Retinal pigment epithelial cell (primary cell): Measurements from ENCODE around the gene XRCC2.
"Not testable (repeated sequence)": the region's sequence is repeated elsewhere in the genome, so short reads cannot be mapped to it uniquely, and the experiment has no call there.

Source experiments
- DNase-seq: peaks from one replicate; pipeline ENCODE4 v3.0.0-alpha.2; 2010; ENCODE audit warnings: low read depth
- H3K4me3 ChIP-seq: 2 replicates; pipeline ENCODE4 v1.5.1; 2011; ENCODE audit warnings: mild to moderate bottlenecking, low read length, control low read depth, moderate library complexity
- CTCF ChIP-seq: conservative IDR thresholded peaks from 2 replicates; pipeline ENCODE4 v1.5.1; 2011; ENCODE audit warnings: low read depth, low read length, control low read depth, inconsistent platforms

XRCC2 gene

DNA sequence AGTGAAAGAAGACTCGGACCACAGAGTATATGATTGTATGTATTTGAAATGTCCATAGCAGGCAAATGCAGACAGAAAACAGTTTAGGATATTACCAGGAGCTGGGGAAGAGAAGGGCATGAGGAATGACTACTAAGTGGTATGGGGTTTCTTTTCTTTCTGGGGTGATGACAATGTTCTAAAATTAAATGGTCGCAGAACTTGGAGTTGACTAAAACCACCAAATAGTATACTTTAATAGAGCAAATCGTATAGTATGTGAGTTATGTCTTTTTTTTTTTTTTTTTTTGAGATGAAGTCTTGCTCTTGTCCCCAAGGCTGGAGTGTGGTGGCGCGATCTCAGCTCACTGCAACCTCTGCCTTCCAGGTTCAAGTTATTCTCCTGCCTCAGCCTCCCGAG, 34.6 kb downstream of the XRCC2 start:
- no peak for DNase-seq
- H3K4me3 ChIP-seq: no peak overlapping the region
- no peak for TF ChIP-seq CTCF

GRCh38 chr7:152640829-152641228, 35.1 kb downstream of the XRCC2 start:
- no peak for TF ChIP-seq CTCF
- no peak overlapping the region for H3K4me3 ChIP-seq
- no peak for DNase-seq

DNA sequence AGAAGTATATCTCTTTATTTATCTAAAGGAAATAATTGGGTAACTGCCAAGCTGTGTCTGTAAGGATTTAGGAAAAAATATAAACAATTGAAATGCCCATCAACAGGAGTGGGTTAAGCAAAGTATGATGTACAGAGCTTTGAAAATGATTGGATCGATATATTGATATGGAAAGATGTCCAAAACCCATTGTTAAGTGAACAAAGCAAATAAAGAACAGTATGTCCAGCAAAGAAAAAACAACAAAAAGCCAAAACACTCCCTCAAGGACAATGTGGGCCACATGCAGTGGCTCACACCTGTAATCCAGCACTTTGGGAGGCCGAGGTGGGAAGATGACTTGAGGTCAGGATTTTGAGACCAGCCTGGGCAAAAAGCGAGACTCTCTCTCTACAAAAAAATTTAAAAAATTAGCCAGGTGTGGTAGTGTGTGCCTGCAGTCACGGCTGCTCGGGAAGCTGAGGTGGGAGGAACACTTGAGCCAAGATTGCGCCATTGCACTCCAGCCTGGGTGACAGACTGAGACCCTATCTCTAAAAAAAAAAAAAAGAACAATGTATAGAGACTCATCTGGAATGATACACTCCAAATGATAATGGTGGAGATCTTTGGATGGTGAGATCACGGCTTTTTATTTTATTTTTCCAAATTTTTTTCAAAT, 37.9 kb downstream of the XRCC2 start:
- DNase-seq: no peak
- no peak for TF ChIP-seq CTCF
- no peak overlapping the region for H3K4me3 ChIP-seq

DNA sequence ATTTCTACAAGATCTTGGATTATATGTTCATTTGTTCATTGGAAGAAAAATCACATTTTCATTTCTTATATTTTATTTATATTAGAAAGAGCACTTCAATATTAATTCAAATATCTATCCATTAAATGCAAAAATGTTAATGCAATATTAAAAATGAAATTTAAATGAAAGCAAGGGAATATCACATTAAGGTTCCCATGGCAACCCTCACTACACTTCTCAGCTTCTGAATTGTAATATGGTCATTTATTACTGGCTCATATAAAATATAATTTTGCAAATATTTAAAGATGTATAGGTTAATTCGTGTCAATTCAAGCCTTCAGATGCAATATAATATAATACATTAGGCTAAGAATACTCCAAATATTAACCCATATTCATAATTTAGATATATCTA, 38.8 kb downstream of the XRCC2 start:
- DNase-seq: no peak
- no peak for TF ChIP-seq CTCF
- no peak overlapping the region for H3K4me3 ChIP-seq

DNA sequence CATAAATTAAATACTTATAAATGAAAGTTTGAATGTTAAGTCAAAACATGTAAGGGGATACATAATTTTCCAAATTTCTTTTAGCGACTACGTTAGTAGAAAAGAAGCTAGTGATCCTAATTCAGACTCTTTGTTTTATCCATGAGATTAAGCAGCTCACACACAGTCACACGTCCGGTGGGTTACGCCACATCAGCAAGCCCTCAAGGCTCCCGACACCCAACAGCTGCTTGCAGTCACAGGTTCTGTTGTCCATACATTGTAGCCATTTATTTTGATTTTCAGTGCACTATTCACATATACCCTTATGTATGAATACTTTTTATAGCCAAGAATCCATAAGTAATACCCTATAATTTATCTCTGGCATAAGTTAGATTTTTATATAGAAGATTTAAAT, 39.5 kb downstream of the XRCC2 start:
- TF ChIP-seq CTCF: no peak
- DNase-seq: peak; percentile 10
- no peak overlapping the region for H3K4me3 ChIP-seq

DNA sequence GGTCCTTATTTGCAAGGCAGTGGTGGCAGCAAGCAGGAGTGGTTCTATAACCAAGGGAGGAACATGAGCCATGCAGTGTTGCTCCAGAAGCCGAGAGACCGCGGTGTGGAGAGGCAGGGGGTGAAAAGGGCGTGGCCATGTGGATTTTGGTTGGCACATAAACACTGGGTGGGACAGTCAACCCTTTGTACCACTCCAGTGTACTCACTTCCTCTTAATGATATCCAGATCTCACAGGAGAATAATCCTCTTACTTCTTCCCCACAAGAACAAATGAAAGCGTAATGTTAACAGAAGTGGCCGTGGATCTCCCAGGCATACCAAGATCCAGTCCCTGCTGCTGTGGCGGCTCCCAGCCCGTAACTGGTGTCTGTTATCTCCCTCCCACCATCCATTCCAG, 42.4 kb downstream of the XRCC2 start:
- no peak for DNase-seq
- no peak for TF ChIP-seq CTCF
- no peak overlapping the region for H3K4me3 ChIP-seq

DNA sequence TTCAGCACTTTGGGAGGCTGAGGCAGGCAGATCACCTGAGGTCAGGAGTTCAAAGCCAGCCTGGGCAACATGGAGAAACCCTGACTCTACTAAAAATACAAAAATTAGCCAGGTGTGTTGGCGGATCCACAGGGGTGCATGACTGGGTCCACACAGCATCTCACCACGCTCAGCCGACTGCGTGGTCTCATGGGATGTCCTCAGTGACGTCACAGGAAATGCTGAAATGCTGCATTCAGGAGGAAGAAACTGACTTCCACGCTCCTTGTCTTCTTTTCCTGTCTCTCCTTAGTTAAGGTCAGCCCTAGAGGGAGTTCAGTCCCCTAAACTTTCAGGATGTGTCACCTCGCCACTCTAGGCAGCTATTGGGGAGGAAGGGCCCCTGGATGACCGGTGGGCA, 42.9 kb downstream of the XRCC2 start:
- TF ChIP-seq CTCF: no peak
- H3K4me3 ChIP-seq: no peak overlapping the region
- DNase-seq: no peak

DNA sequence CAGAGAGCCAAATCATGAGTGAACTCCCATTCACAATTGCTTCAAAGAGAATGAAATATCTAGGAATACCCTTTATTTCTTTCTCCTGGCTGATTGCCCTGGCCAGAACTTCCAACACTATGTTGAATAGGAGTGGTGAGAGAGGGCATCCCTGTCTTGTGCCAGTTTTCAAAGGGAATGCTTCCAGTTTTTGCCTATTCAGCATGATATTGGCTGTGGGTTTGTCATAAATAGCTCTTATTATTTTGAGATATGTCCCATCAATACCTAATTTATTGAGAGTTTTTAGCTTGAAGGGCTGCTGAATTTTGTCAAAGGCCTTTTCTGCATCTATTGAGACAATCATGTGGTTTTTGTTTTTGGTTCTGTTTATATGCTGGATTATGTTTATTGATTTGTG, 47.2 kb downstream of the XRCC2 start:
- H3K4me3 ChIP-seq, DNase-seq: not testable (repeated sequence)
